GM21515 (cell line): ENCODE measurements around the gene NTN4.
"Not testable (repeated sequence)": the region's sequence is repeated elsewhere in the genome, so short reads cannot be mapped to it uniquely, and the experiment has no call there.

Experiments
- ATAC-seq: cut with Tn5 transposase; IDR thresholded peaks from one replicate; pipeline ENCODE4 v1.9.1; 2021; ENCODE audit not compliant: unreplicated experiment

The NTN4 gene

DNA sequence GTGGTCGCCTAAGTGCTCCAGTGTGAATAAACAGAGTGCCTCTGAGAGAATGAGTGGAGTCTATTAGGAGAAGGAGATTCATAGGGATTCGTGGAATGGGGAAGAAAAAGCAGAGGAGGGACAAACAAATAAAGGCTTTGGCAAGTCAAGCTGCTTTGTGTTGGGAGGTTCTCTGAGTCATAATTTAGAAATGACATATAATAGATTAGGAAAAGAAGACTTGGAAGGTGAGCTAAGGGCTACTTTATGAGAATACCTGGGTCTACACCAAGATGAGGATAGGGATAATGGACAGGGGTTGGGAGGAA, 6.4 kb upstream of the NTN4 start:
- no peak for ATAC-seq

DNA sequence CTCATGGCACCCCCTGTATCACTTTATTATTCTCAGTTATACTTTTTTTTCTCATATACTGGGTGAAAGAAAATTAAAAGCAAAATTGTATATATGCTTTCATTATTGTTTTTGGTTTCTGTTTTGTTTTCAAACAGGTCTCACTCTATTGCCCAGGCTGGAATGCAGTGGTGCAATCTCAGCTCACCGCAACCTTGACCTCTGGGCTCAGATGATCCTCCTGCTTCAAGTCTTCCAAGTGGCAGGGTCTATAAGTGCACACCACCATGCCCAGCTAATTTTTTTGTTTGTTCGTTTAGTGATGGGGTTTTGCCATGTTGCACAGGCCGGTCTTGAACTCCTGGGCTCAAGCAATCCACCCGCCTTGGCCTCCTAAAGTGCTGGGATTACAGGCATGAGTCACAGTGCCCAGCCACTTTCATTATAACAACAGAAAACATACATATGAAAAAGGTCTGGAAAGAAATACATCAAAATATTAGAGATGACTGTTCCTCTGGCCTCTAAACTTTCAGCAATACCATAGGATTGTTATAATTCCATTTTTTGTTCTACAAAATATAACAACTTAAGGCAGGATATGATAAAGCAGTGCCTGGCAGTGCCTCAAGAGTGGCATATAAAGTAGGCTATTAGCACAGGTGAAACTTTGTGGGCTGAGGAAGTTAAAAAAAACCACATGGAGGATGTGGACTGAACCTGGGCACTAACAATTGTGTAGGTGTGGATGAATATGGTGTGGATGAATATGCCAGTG, 5.8 kb upstream of the NTN4 start:
- no peak for ATAC-seq

DNA sequence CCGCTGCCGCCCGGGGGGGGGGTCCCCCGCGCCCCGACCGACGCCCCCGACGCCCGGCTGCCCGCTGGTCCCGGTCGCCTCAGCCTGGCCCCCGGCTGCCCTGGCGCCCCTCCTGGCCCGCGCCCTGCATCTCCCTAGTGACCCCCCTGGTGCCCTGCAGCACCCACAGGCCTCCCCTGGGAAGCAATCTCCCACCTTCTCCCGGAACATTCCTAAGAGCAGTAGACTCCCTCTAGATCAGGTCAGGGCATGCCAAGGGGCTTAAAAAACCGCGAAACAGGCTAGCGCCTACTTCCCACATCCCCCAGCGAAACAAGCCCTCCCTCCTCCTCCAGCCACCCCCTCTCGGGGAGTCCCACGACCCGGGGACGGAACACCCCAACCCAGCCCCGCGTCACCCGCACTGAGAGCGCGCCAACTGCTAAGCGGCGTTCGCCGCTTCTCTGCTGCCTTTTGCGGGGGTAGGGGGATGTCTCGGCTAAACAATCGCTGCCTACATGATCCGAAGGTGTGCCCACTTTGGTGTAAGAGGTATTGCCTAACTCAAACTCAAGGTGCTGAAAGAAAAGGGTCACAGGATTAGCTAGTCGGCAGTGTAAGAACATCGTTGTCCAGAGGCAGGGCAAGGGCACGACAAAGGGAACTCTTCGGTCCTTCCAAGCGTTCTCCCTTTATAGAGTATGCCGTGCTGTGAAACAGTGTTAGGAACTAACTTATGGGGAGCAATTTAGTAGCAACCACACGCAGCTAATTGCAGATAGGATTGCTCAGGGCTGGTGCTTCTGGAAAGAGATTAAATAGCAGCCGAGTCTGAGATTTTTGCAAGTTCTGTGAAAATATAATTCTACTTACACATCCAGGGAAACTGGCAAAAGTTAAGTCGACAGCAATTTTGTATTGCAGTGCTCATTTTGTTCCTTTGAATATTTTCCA, 619 bp upstream of the NTN4 start:
- no peak for ATAC-seq

DNA sequence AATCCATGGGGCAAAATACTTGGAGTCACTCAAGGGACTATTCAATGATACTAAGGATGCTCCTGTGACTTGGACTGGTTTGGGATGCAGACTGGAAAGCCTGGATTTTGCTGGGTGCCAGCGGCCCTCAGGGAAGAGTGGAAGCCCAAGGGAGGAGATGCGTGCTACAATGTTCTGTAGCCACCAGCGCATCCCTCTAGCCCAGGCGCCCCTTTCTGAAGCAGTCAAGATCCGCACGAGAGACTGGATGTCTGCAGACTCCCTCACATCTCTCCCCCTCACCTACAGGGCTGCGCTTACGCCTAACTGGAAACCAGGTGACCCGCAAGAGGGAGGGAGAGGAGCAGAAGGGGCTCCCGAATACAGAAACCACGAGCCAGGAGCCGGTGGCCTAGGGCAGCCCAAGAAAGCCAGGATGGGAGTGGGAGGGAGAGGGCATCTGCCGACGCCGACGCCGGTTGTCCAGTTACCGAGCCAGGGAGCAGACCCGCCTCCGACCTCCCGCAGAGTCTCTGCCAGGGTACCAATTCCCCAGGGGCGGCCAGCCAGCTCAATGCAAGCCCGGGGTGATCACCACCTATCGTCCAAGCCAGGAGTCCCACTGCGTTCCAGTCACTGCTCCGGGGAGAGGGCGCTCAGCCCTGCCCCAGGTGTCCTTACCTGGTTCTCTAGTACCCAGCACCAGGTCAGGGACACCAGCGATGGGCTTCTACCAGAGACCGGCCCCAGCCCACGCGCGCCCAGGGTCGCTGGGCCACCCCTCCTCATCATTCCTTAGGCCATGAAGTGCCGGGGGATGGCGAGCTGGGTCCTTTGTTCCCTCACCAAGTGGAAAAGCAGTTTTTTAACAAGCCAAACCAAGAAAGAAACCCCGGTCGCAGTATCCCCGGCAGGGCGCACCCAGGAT, 1.2 kb downstream of the NTN4 start:
- ATAC-seq: no peak

DNA sequence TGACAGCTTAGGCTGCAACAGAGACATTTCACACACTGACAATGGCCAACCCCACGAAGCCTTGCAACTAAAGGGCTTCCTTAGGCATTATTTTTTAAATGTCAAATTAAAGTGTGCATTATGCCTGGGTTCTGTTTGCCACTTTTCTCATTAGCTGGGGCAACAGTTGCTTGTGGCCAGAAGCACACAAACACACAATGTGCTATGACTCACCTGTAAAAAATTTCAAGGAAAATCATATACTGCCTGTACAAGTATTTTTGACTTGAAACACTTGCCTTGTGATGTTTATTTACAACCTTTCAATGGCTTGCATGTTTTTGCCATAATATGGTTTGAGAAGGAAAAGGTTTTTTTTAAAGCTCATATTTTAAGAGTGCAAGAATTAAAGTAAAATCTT, 1.9 kb downstream of the NTN4 start:
- ATAC-seq: no peak

DNA sequence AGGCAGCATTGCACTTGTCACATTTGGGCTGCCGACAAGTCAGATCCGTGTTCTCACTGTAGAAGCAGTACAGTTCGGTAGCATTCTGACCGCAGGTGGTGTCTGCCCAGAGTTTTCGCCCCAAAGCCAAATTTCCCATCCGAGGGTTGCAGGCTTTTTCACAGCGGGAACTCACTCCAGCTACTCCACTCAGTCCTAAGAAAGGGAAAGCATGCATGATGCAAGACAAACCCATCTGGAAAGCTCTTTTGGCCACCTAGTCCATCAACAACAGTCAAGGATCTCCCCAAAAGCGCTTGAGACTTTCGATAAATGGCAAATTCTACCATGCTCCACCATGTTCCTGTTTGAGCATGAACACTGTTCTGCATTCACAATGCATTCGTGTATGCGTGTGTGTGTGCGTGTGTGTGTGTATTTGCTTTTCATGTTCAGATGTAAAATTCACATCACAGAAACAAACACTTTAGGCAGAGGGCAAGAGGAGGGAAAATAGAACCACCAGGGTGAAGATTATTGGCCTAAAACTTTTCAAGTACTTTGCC, 3.2 kb downstream of the NTN4 start:
- no peak for ATAC-seq

DNA sequence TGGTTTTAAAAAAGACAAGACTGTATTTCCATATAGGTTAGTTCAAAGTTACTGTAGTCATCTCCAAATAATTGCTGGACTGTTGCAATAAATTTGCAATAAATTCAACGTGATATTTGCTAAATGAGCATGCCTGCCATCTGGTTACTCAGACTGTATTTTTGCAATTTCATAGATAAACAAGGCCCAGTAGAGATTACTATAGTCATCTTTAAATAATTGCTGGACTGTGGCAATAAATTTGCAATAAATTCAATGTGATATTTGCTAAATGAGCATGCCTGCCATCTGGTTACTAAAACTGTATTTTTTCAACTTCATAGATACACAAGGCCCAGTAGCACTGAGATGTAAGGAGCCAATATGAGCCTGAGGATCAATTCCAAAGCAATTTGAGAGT, 5.6 kb downstream of the NTN4 start:
- ATAC-seq: no peak

DNA sequence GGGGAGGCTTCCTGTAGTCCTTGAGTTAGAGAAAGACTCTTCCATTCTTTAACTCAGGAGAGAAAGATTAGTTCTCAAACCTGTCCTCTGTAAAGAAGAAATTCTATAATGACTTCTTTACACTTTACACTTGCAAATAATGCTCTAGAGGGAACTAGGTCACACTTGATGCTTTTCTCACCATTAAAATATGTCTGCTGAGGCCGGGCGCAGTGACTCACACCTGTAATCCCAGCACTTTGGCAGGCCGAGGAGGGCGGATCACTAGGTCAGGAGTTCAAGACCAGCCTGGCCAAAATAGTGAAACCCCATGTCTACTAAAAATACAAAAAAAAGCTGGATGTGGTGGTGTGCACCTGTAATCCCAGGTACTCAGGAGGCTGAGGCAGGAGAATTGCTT, 6.3 kb downstream of the NTN4 start:
- no peak for ATAC-seq

DNA sequence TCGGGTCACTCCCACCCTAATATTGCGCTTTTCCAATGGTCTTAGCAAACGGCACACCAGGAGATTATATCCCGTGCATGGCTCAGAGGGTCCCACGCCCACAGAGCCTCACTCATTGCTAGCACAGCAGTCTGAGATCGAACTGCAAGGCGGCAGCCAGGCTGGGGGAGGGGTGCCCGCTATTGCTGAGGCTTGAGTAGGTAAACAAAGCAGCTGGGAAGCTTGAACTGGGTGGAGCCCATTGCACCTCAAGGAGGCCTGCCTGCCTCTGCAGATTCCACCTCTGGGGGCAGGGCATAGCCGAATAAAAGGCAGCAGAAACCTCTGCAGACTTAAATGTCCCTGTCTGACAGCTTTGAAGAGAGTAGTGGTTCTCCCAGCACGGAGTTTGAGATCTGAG, 15.1 kb downstream of the NTN4 start:
- not testable (repeated sequence) for ATAC-seq

DNA sequence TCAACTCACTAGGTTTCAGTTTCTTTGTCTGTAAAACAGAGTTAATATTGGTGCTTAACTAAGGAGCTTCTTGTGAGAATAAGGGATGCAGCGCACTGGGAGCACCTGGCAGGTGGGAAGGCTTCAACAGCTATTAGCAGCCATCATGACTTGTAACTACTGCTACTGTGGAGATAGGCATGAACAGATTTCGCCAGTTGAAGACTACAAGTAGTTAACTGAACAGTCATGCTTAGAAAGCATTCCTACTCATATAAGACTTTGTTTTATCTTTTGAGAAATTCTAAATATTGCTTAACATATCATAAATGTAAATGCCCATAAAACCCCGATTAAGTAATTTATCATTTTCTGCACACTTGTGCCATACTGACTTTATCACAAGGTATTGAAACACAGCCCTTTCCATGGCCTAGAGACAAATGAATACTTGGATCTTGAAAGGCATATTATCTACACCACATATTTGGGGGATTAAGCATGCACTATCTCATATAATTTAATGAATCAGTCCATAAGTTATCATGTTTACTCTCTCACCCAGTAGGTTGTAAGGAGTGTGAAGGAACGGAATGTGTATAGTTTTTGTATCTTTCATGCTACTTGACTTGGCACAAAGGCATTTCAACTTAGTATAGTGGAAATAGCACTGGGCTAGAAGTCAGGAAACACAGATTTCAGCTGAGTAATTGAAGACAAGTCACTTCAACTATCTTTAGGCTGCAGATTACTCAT, 16.1 kb downstream of the NTN4 start:
- no peak for ATAC-seq

DNA sequence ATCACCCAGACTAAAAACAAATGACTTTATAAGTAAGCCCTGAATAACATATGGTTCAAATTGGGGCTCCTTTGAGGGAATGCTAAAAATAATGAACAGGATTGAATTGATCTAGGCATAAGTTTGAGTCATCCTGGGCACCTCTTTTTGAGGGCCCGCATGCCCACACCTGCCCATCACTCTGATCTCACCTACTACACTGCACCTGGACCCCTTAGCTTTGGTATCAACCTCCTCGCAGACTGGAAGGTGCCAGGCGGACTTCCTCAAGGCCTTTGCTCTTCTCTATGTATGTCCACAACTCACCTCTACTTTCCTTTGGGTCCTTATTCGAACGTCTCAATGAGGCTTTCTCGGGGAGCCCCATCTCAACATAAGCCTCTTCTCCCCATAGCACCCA, 17.2 kb downstream of the NTN4 start:
- no peak for ATAC-seq

DNA sequence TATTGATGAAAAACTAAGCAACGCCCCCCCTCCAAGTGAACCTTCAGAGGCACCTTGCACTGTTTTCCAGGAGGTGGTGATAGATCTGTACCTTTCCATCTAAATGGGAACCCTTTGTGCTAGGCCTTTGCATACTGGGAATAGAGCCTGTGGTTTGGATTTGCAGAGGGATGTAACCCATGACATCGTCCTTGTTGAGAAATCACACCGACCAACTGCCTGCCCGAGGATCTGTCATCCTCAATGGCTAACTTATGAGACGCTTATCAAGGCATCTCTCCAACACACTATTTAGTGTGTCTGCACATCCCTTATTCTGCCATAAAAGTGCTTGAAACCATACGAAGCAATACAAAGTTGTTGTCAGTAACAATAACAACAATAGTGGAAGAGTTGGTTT, 22.9 kb downstream of the NTN4 start:
- no peak for ATAC-seq

DNA sequence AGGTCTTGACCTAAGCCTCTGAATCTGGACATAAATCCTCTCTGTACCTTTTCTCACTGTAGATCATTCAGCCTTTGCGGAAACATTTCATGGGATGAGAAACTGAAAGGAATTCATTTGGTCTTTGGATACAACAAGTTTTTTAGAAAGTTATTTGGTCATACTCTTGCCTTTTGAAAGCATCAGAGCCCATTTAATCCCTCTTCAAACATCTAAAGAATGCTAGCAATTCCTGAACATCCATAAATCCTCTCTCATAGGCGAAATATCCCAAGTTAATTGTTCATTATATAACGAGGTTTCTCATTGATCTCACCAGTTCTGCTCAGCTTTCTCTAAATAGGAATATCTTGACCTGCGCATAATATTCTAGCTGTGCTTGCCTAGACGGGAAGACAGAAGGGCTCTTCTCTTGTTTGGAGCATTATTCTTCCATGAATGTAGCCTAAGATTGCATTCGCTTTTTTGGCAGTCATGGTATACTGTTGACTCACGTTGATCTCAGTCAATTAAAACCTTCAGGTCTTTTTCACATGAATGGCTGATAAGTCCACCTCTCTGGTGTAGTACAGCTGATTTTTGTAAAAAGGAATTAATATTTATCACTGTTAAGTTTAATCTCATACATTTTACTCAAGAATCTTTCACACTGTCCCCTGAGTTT, 24.1 kb downstream of the NTN4 start:
- ATAC-seq: no peak

DNA sequence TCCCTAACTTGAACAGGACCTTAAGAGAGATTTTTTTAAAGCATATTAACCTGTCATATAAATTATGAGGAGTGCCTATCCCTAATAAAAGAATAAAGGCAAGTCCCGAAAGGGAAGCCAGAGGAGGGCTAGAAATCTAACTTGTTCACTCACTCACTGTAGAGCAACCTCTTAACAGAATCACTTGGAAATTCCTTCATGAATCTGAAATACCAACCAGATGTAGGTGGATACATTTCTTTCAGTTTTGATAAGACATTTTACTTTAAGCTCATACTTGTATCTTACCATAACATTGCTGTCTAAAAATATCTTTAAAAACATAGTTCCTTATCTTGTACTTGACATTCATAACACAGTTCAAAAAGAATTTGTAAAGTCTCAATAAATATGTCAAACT, 25.7 kb downstream of the NTN4 start:
- ATAC-seq: no peak

DNA sequence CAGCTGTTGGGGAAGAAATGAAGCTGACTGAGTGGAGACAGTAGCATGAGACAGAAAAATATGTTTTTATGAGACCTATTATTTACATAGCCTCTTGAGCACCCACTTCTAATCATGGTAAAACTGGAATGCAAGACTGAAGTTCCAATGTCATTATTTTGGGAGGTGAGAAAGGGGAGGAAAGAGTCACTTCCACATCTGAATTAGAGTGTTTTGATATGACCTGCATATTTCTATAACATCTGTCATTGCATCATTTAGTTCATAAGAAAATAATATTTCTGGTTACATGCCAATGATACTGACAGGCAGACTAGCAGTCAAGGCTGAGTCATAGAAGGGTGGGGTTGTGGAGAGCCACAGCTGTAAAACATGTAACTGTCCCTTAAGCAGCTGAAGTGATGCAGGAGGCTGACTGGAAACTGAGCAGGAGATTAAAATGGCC, 26.7 kb downstream of the NTN4 start:
- ATAC-seq: no peak

DNA sequence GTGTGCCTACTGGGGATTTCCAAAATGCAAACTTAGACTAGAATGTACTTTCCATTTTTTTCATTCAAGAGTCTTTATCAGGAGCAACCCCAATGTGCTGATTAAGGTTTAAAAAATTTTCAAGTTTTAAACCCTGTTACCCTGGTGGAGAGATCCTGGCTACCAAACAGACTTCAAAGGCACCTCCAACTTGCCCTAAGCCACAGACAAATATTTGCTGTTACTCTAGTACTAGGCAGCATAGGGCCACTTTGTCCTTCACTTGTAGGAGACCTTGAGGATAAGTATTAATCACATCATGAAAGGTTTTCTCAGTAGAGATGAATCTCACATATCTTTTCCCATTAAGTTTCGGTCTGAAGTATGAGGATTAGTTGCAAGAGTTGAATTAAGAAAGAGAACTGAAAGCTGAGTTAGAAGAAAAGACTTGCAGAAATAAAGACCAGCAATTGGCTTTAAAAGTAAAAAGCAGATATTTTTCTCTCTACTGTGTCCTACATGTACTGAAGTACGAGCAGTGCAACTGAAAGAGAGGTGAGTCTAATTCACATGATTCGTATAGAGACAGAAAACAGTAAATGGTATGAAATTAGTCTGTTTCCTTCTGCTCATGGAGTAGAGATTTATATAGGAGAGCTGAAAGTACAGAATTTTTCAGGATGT, 28.3 kb downstream of the NTN4 start:
- ATAC-seq: no peak

DNA sequence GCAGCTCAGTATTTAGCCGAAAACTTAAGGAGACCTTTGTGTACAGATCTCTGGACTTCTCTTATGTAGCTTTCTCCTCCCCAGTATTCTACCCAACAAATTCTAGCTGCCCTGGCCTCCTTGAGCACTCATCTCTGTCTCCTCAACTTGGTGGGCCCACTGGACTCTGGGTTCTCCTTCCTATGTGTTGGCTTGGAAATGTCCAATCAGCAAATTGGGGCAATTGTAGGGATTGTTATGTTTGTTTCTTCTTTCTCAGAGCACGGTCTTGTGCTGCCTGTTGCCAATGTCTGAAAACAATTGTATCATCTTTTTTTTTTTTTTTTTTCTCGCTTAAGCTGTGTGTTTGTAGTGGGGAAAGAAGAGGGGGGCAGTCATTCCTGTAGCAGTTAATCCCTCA, 30.2 kb downstream of the NTN4 start:
- no peak for ATAC-seq

DNA sequence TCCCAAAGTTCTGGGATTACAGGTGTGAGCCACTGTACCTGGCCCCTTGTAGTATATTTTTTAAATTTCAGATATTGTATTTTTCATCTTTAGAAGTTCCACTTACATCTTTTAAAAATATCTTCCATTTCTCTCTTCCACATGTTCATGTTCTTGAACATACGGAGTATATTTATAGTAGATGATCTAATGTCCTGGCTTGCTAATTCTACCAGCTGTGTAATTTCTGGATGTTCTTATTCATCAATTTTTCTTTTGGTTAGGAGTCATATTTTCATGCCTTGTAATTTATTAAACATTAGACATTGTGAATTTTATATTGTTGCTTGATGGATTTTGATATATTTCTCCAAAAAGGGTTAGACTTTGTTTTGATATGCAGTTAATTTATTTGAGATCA, 30.8 kb downstream of the NTN4 start:
- no peak for ATAC-seq

DNA sequence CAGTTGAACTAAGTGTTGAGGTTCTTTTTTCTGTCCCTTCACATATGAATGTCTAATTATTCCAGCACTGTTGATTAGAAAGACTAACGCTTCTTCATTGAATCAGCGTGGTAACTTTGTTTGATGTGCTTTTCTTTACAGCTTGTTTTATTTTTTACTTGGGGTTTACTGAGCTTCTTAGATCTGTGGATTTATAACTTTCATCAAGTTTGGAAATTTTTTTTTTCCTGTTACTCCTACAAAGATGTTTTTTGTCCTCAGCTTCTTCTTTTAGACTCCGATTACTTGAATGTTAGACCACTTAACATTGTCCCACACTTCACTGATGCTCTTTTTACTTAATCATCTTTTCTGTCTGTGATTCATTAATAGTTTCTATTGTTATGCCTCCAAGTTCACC, 31.5 kb downstream of the NTN4 start:
- ATAC-seq: no peak
